NB4 (cell line): ENCODE data around the gene DSTN.

Source experiments
- DNase-seq: peaks from one replicate; pipeline ENCODE4 v3.0.0; 2010; ENCODE audit warnings: low read depth
- H3K4me3 ChIP-seq: one replicate; pipeline ENCODE4 v1.5.1; 2011; ENCODE audit warnings: mild to moderate bottlenecking, low read depth, low read length, moderate library complexity
- MYC ChIP-seq: IDR thresholded peaks from 2 replicates; pipeline ENCODE4 v1.6.1; 2011; ENCODE audit warnings: low read depth, low read length
- POLR2A ChIP-seq: IDR thresholded peaks from 2 replicates; pipeline ENCODE4 v1.6.1; 2011; ENCODE audit warnings: mild to moderate bottlenecking; ENCODE audit not compliant: insufficient read length; ENCODE audit errors: extremely low read depth
- TF ChIP-seq, protein P1 (sequence below): IDR thresholded peaks from 2 replicates; pipeline ENCODE4 v1.6.1; 2011; ENCODE audit warnings: low read depth, low read length
- TF ChIP-seq, protein P2 (sequence below): IDR thresholded peaks from one replicate; pipeline ENCODE4 v1.5.1; 2012; ENCODE audit warnings: low read depth, low read length

Gene DSTN

DNA sequence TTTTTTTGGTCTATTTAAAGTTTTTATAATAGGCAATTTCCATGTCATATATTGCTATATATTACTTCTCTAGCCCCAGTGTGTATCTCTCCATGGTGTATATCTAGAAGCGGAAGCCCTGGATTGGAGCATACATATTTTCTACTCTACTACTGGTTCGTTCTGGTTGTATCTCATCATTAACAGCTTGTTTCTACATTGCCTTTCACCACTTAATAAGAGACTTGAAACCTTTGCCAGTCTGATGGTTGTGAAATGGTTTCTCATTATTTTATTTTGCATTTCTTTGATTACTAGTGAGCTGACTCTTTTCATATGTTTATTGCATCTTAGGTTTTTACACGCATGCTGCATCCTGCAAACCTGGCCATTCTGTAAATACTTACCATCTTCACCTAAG lies 3.6 kb downstream of the DSTN start:
- no peak overlapping the region for H3K4me3 ChIP-seq
- TF ChIP-seq, protein P1, sequence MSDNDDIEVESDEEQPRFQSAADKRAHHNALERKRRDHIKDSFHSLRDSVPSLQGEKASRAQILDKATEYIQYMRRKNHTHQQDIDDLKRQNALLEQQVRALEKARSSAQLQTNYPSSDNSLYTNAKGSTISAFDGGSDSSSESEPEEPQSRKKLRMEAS: no peak
- TF ChIP-seq MYC (no peak), POLR2A (no peak)
- TF ChIP-seq, protein P2, sequence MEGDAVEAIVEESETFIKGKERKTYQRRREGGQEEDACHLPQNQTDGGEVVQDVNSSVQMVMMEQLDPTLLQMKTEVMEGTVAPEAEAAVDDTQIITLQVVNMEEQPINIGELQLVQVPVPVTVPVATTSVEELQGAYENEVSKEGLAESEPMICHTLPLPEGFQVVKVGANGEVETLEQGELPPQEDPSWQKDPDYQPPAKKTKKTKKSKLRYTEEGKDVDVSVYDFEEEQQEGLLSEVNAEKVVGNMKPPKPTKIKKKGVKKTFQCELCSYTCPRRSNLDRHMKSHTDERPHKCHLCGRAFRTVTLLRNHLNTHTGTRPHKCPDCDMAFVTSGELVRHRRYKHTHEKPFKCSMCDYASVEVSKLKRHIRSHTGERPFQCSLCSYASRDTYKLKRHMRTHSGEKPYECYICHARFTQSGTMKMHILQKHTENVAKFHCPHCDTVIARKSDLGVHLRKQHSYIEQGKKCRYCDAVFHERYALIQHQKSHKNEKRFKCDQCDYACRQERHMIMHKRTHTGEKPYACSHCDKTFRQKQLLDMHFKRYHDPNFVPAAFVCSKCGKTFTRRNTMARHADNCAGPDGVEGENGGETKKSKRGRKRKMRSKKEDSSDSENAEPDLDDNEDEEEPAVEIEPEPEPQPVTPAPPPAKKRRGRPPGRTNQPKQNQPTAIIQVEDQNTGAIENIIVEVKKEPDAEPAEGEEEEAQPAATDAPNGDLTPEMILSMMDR: no peak

DNA sequence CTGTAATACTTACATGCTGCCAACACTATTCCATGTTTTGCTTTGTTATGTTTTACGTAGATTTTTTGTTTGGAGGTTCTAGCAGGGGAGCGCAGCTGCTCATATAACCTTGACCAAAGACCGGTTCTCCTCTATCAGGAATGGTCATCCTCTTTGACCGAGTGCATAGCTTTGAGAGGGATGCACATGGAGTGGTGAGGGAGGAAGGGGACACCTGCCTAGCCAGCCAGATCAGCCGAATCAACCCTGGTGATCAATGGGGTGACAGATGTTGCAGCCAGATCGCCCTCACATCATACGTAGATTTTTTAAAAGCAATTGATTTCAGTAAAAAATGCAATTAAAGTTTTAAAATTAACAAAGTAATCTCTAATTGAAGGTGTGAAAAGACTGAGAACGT lies 6.3 kb downstream of the DSTN start:
- H3K4me3 ChIP-seq: no peak overlapping the region
- TF ChIP-seq, protein P1: no peak
- TF ChIP-seq, protein P2: no peak
- no peak for TF ChIP-seq MYC
- TF ChIP-seq POLR2A: no peak
- no peak for DNase-seq

More for the DNA sequence above, 3.6 kb downstream of the DSTN start:
- no peak for DNase-seq

DNA sequence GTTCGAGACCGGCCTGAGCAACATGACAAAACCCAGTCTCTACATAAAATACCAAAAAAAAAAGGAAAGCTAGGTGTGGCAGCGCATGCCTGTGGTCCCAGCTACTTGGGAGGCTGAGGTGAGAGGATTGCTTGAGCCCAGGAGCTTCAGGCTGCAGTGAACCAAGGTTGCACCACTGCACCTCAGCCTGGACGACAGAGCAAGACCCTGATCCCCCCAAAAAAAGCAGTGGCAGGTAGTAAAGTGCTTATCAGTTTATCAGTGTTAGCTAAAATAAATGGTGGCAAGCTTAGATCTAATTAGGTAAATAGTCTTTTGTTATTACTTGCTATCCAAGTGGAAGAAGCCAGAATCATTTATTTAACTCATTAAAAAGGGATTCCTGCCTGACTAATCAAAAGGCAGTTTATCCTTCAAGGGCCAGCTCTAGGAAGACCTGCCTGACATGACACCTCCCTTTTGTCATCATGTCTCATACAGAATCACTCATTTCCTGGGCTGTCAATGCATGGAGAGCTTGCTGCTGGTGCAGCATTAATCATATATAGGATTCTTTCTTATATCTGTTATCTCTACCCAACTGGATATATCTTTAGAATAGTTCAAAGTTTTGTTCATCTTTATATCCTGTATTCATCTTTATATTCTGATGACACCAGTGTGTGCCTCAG lies 9.6 kb downstream of the DSTN start:
- DNase-seq: no peak
- TF ChIP-seq, protein P1: no peak
- no peak for TF ChIP-seq POLR2A
- TF ChIP-seq, protein P2: no peak
- TF ChIP-seq MYC: no peak
- no peak overlapping the region for H3K4me3 ChIP-seq

DNA sequence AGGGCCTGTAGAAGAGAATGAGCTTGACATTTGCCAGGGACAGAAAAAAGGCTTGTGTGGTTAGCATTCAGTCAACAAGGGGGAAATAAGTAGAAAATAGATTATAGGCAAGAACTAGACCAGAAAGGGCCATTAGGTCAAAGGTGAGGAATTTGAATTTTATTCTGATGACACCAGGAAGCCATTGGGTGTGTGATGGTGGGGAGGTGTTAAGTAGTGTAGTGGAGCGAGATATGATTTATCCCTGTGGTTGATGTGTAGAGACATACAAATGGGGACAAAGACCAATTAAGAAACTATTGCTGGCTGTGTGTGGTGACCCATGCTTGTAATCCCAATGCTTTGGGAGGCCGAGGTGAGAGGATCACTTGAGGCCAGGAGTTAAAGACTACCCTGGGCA lies 11.0 kb downstream of the DSTN start:
- no peak for DNase-seq
- TF ChIP-seq, protein P2: no peak
- TF ChIP-seq MYC (no peak), POLR2A (no peak)
- TF ChIP-seq, protein P1: no peak
- H3K4me3 ChIP-seq: no peak overlapping the region

DNA sequence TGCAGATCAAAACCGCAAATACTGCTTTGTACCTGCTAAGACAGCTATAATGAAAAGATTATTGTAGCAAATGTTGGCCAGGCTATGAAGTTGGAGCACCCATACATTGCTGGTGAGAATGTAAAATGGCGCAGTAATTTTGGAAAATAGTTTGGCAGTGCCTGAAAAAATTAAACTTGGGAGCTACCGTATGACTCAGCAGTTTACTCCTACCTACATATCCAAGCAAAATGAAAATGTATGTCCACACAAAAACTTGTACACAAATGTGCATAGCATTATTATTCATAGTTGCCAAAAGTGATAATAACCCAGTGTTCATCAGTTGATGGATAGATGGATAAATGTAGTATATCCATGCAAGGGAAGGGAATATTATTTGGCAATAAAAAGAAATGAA lies 13.3 kb downstream of the DSTN start:
- DNase-seq: no peak
- TF ChIP-seq, protein P2: no peak
- TF ChIP-seq POLR2A (no peak), MYC (no peak)
- TF ChIP-seq, protein P1: no peak
- H3K4me3 ChIP-seq: no peak overlapping the region
